Esophagus muscularis mucosa (tissue), 4 donors: ENCODE data around the gene ANO10. TPM values are rescaled to one million over a fixed set of nuclear protein-coding genes. Genes with fewer than 3 reads are reported as not detected.

Source experiments
- DNase-seq: peaks from one replicate; pipeline ENCODE4 v3.0.0-alpha.2; 2017; ENCODE audit errors: extremely low spot score
- H3K27ac ChIP-seq, 4 donors: fragments of 200-600 bp; sonication (generic); replicated peaks in 1 of 4; 1 replicate in 3 of 4; 2 replicates in 1 of 4; pipeline ENCODE4 v1.5.1; 2016 to 2019; ENCODE audit warnings: mild to moderate bottlenecking in 1 of 4
- H3K27me3 ChIP-seq, 4 donors: fragments of 200-600 bp; sonication (generic); one replicate each; pipeline versions ENCODE4 v1.5.1 to v1.6.0; 2016 to 2019
- H3K36me3 ChIP-seq, 4 donors: fragments of 200-600 bp; sonication (generic); one replicate each; pipeline ENCODE4 v1.5.1; 2016 to 2019
- H3K4me1 ChIP-seq, 4 donors: fragments of 200-600 bp; sonication (generic); one replicate each; pipeline ENCODE4 v1.5.1; 2016 to 2019
- H3K4me3 ChIP-seq, 4 donors: fragments of 200-600 bp; sonication (generic); 1 replicate in 2 of 4; 2 replicates in 2 of 4; pipeline ENCODE4 v1.5.1; 2016 to 2019; ENCODE audit warnings: mild to moderate bottlenecking in 4 of 4, moderate library complexity in 1 of 4
- H3K9me3 ChIP-seq, 4 donors: fragments of 200-600 bp; sonication (generic); 1 replicate in 3 of 4; 2 replicates in 1 of 4; pipeline ENCODE4 v1.5.1; 2016 to 2019
- EP300 ChIP-seq: sonication (generic); formaldehyde crosslinking; IDR thresholded peaks from one replicate; pipeline ENCODE4 v1.6.1; 2017; ENCODE audit warnings: antibody characterized with exemption
- POLR2A ChIP-seq: fragments of 450-650 bp; IDR thresholded peaks from one replicate; pipeline ENCODE4 v1.6.1; 2017; ENCODE audit warnings: antibody characterized with exemption, moderate library complexity, mild to moderate bottlenecking, low read depth
- POLR2AphosphoS5 ChIP-seq, 2 donors: sonication (generic); formaldehyde crosslinking; IDR thresholded peaks; one replicate each; pipeline ENCODE4 v1.6.1; 2017; ENCODE audit warnings: antibody characterized with exemption in 2 of 2
- WGBS: methylation state at CpG from one replicate; pipeline ENCODE4 v1.1.5; 2018; 5-methylcytosine and 5-hydroxymethylcytosine counted together
- intact Hi-C: fragments of 100-400 bp; cut with DNase I; formaldehyde crosslinking; loops from one replicate; pipeline ENCODE4 v1.15.1; 2023
- total RNA-seq, 4 donors: library from RNA; depleted of rRNA; stranded (reverse); fragments of >200 nt; gene quantifications; one replicate each; pipeline versions ENCODE4 v1.1.0 to v1.2.1, GENCODE V29; 2016
- TF ChIP-seq, protein P1 (sequence below), 3 experiments: fragments of 200-600 bp in 2 of 3; fragments of 450-650 bp in 1 of 3; sonication (generic) in 2 of 3; IDR thresholded peaks; one replicate each; pipeline ENCODE4 v1.5.1; 2017 to 2019; ENCODE audit warnings: antibody characterized with exemption in 3 of 3, mild to moderate bottlenecking in 2 of 3, moderate library complexity in 1 of 3

ANO10 gene
- total RNA-seq, 4 donors from 2014 or later = 19.2 to 26.2 (median 24.0) TPM

GRCh38 chr3:43624619-43625305 lies 3.0 kb upstream of the ANO10 start:
- TF ChIP-seq POLR2AphosphoS5 (IDR thresholded peaks at IDR 0.05) (no peak), EP300 (no peak), POLR2A (no peak)
- TF ChIP-seq, protein P1, sequence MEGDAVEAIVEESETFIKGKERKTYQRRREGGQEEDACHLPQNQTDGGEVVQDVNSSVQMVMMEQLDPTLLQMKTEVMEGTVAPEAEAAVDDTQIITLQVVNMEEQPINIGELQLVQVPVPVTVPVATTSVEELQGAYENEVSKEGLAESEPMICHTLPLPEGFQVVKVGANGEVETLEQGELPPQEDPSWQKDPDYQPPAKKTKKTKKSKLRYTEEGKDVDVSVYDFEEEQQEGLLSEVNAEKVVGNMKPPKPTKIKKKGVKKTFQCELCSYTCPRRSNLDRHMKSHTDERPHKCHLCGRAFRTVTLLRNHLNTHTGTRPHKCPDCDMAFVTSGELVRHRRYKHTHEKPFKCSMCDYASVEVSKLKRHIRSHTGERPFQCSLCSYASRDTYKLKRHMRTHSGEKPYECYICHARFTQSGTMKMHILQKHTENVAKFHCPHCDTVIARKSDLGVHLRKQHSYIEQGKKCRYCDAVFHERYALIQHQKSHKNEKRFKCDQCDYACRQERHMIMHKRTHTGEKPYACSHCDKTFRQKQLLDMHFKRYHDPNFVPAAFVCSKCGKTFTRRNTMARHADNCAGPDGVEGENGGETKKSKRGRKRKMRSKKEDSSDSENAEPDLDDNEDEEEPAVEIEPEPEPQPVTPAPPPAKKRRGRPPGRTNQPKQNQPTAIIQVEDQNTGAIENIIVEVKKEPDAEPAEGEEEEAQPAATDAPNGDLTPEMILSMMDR (IDR thresholded peaks at IDR 0.05) = no peak
- Histone ChIP-seq H3K9me3 (no peaks in the 10 kb centered on the region), H3K36me3 (no peaks in the 10 kb centered on the region), H3K4me1 (peaks cover 12 to 19% (median 17%) of the 10 kb centered on the region in 4 donors), H3K27me3 (no peaks in the 10 kb centered on the region), H3K27ac (no peak overlapping the region), H3K4me3 (no peak overlapping the region)
- intact Hi-C loops = no loop called here
- no peak for DNase-seq
- 93% methylated on average over 6 of the region's 6 CpGs for WGBS

DNA sequence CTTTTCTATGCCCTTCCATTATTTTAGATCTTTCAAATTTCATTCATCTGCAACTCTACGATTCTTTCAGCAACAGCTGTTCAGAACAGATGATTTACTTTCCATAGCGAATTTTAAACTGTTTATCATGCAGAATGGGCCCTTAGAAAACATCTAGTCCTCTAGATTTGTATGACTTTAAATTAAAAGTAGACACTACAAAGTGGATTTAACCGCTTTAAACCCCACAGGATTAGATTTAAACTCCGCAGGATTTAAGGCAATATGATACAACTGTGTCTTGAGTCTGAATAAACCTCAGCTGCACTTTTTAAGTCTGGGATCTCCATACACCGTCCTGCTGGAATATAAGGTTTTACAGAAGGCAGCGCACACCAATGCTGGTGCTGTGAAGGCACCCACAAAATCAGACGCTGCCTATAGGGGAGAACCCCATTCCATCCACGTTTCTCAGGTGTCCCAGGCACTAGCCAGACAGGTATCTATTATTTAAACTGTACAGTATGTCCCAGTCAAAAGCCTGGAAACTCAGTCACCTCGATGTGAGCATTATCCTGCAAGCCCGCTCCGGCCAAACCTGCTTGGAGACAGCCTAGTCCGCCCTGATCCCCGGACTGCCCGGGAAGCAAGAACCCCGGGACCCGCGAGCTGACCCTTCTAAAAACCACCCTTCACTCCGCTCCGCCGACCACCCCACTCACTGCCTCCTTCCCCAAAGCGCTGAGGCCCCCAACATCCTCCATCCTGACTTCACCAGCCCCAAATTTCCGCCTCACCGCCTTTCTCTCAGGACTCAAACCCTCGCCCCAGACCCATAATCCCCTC lies 768 bp downstream of the ANO10 start:
- Histone ChIP-seq H3K27ac (peak overlapping the region; percentile 88 to 95 (median 90)), H3K4me1 (peaks cover 12 to 19% (median 17%) of the 10 kb centered on the region in 4 donors), H3K9me3 (no peaks in the 10 kb centered on the region), H3K4me3 (peak overlapping the region; percentile 71 to 92 (median 89)), H3K27me3 (no peaks in the 10 kb centered on the region), H3K36me3 (no peaks in the 10 kb centered on the region)
- DNase-seq = no peak
- intact Hi-C loops = no loop called here
- WGBS = 12% methylated on average over 24 of the region's 24 CpGs
- TF ChIP-seq, protein P1 (IDR thresholded peaks at IDR 0.05) = no peak
- TF ChIP-seq POLR2A (no peak), EP300 (no peak)

- Histone ChIP-seq H3K4me1 (peaks cover 12 to 19% (median 17%) of the 10 kb centered on the region in 4 donors), H3K36me3 (no peaks in the 10 kb centered on the region), H3K9me3 (no peaks in the 10 kb centered on the region), H3K4me3 (no peak overlapping the region), H3K27ac (no peak overlapping the region), H3K27me3 (no peaks in the 10 kb centered on the region)
- WGBS = 91% methylated on average over 5 of the region's 5 CpGs
- DNase-seq = no peak
- intact Hi-C loops = no loop called here
- TF ChIP-seq EP300 (no peak), POLR2AphosphoS5 (IDR thresholded peaks at IDR 0.05) (no peak), POLR2A (no peak)
- TF ChIP-seq, protein P1 (IDR thresholded peaks at IDR 0.05) = no peak
Measured at GRCh38 chr3:43619588-43619987, 2.2 kb downstream of the ANO10 start.

GRCh38 chr3:43618142-43618541 lies 3.7 kb downstream of the ANO10 start:
- 100% methylated on average over 1 of the region's 1 CpG for WGBS
- Histone ChIP-seq H3K4me1 (peaks cover 12 to 19% (median 17%) of the 10 kb centered on the region in 4 donors), H3K27me3 (no peaks in the 10 kb centered on the region), H3K9me3 (no peaks in the 10 kb centered on the region), H3K4me3 (no peak overlapping the region), H3K36me3 (no peaks in the 10 kb centered on the region), H3K27ac (no peak overlapping the region)
- TF ChIP-seq, protein P1 (IDR thresholded peaks at IDR 0.05) = no peak
- TF ChIP-seq EP300 (no peak), POLR2AphosphoS5 (IDR thresholded peaks at IDR 0.05) (no peak), POLR2A (no peak)
- DNase-seq = no peak
- intact Hi-C loops = no loop called here
